ENCODE data around the gene CCDC112.

GRCh38 chr5:115241881-115242642, 54.4 kb downstream of the CCDC112 start:
- TF ChIP-seq JUN (IDR thresholded peaks at IDR 0.05; ENCODE audit: borderline replicate concordance, low read depth, low read length) (no peak), JUN (CRISPR knock-in tag; IDR thresholded peaks at IDR 0.05; ENCODE audit: borderline replicate concordance) (no peak), CTCF (IDR thresholded peaks at IDR 0.05 in 2 of 3, conservative IDR thresholded peaks at IDR 0.05 in 1 of 3; ENCODE audit: insufficient read depth in 2 of 3, low read depth in 1 of 3, low read length in 3 of 3) (no peak), BDP1 (IDR thresholded peaks at IDR 0.05; ENCODE audit: insufficient read depth, insufficient read length) (no peak)

Measured in K562 (cell line).